ENCODE data around the gene ECT2. TPM values are rescaled to one million over a fixed set of nuclear protein-coding genes. Genes with fewer than 3 reads are reported as not detected.

Gene ECT2
- total and polyA plus RNA-seq, 2 of the 8 experiments (the other 6 are each of a cell fraction or from before 2014, with no cell fraction given): 19.5 to 88.7 TPM

GRCh38 chr3:172726380-172726779 lies 24.1 kb upstream of the ECT2 start:
- FAIRE-seq: no peak
- TF ChIP-seq USF2 (IDR thresholded peaks at IDR 0.05; ENCODE audit: low read length): no peak
- TF ChIP-seq SRF (IDR thresholded peaks at IDR 0.05; ENCODE audit: low read depth, low read length): no peak
- TF ChIP-seq TEAD4 (IDR thresholded peaks at IDR 0.05; ENCODE audit: low read depth, low read length): no peak
- no peak for TF ChIP-seq CEBPB (IDR thresholded peaks at IDR 0.05; ENCODE audit: low read depth, low read length)
- no peak for TF ChIP-seq CTBP2 (IDR thresholded peaks at IDR 0.05; ENCODE audit: borderline replicate concordance, insufficient read depth, insufficient read length, low read length)
- no peak for TF ChIP-seq RAD21 (IDR thresholded peaks at IDR 0.05 in 1 of 2, conservative IDR thresholded peaks at IDR 0.05 in 1 of 2; ENCODE audit: low read depth in 2 of 2, low read length in 2 of 2)
- no peak for TF ChIP-seq RBBP5 (IDR thresholded peaks at IDR 0.05; ENCODE audit: borderline replicate concordance, low read depth, low read length)
- no peak for TF ChIP-seq HDAC6 (IDR thresholded peaks at IDR 0.05; ENCODE audit: low read depth, low read length)
- TF ChIP-seq TCF12 (IDR thresholded peaks at IDR 0.05; ENCODE audit: low read depth, low read length): no peak
- TF ChIP-seq POU5F1 (IDR thresholded peaks at IDR 0.05; ENCODE audit: low read depth, low read length): no peak
- no peak for TF ChIP-seq ZNF274 (IDR thresholded peaks at IDR 0.05; ENCODE audit: borderline replicate concordance, extremely low read depth, low read length)
- no peak for TF ChIP-seq ASH2L (IDR thresholded peaks at IDR 0.05; ENCODE audit: low read length)
- no peak for TF ChIP-seq EP300 (IDR thresholded peaks at IDR 0.05; ENCODE audit: borderline replicate concordance in 1 of 2, low read depth in 2 of 2, low read length in 2 of 2)

More at GRCh38 chr3:172726380-172726779, 24.1 kb upstream of the ECT2 start:
- Histone ChIP-seq H2BK120ac (replicated peaks; ENCODE audit: low read depth, low read length) (no peak overlapping the region), H4K91ac (replicated peaks; ENCODE audit: insufficient read length, low read length) (no peak overlapping the region), H3K9ac (replicated peaks in 1 of 4; ENCODE audit: extremely low read depth in 1 of 4, low read depth in 3 of 4, low read length in 3 of 4) (no peak overlapping the region), H2BK20ac (ENCODE audit: low read length) (no peak overlapping the region), H2BK12ac (ENCODE audit: low read depth, low read length) (no peak overlapping the region), H4K5ac (ENCODE audit: insufficient read length, low read depth, low read length) (no peak overlapping the region), H3K18ac (ENCODE audit: extremely low read depth, low read length) (no peak overlapping the region), H3K9me3 (ENCODE audit: insufficient read depth in 2 of 2, low read depth in 1 of 2, low read length in 1 of 2) (no peaks in the 10 kb centered on the region), H3K23me2 (ENCODE audit: low read depth, low read length) (no peaks in the 10 kb centered on the region), H3K27me3 (replicated peaks in 1 of 4; ENCODE audit: control insufficient read depth in 3 of 4, extremely low read depth in 1 of 4, insufficient read depth in 3 of 4, low read length in 3 of 4) (no peaks in the 10 kb centered on the region; a peak in 1 of 7 replicates), H3K4me3 (ENCODE audit: extremely low read depth in 1 of 4, insufficient read depth in 2 of 4, low read depth in 3 of 4, low read length in 4 of 4) (no peak overlapping the region), H3K14ac (ENCODE audit: insufficient read length) (no peak overlapping the region), H3K27ac (ENCODE audit: low read depth, low read length) (no peak overlapping the region), H2BK5ac (ENCODE audit: low read depth, low read length) (no peak overlapping the region), H4K8ac (ENCODE audit: extremely low read depth, insufficient read depth, low read length) (no peak overlapping the region), H3K4me1 (replicated peaks in 1 of 4; ENCODE audit: control insufficient read depth in 3 of 4, insufficient read depth in 4 of 4, low read length in 3 of 4) (no peaks in the 10 kb centered on the region), H3K23ac (ENCODE audit: insufficient read length) (no peak overlapping the region), H2BK15ac (ENCODE audit: low read length) (no peak overlapping the region), H3K79me2 (ENCODE audit: control insufficient read depth in 1 of 2, insufficient read depth in 2 of 2, low read length in 2 of 2) (no peaks in the 10 kb centered on the region), H2AK5ac (ENCODE audit: low read depth, low read length) (no peak overlapping the region), H3K4me2 (ENCODE audit: insufficient read depth in 1 of 2, low read depth in 2 of 2, low read length in 2 of 2) (no peak overlapping the region), H3K56ac (replicated peaks; ENCODE audit: insufficient read length, low read depth, low read length) (no peak overlapping the region), H3K4ac (replicated peaks; ENCODE audit: insufficient read length, low read depth, low read length) (no peak overlapping the region), H4K20me1 (replicated peaks in 1 of 2; ENCODE audit: control insufficient read depth in 1 of 2, insufficient read depth in 2 of 2, low read length in 2 of 2) (no peaks in the 10 kb centered on the region), H3K36me3 (ENCODE audit: control insufficient read depth in 2 of 4, insufficient read depth in 4 of 4, low read length in 3 of 4) (no peaks in the 10 kb centered on the region), H3K79me1 (ENCODE audit: low read depth, low read length) (no peaks in the 10 kb centered on the region), H2AFZ (ENCODE audit: low read length) (no peak overlapping the region)
- ChIA-PET POLR2A (ENCODE audit: partially characterized antibody) (interaction anchor here (1.7 kb wide), 1 partner anchor 24 kb away, joined by 8 read pairs; the partner anchor contains the start of gene ECT2), CTCF (ENCODE audit: partially characterized antibody) (interaction anchor here (1.5 kb wide), 1 partner anchor 15 kb away, joined by 8 read pairs; the partner anchor contains the start of gene NCEH1)
- 85% methylated on average over 1 of the region's 1 CpG; no CpG with 5 or more reads in 1 of the 2 experiments for WGBS, 2 experiments (ENCODE audit: extremely low coverage in 1 of 2, insufficient coverage in 1 of 2, insufficient read length in 1 of 2, insufficient replicate concordance in 2 of 2, low coverage in 1 of 2, low lambda C conversion rate in 2 of 2, missing lambda C conversion rate in 1 of 2)
- no peak for DNase-seq (ENCODE audit: low read depth in 1 of 2, low spot score in 2 of 2)
